HFFc6 (cell line): ENCODE measurements around the gene SH3PXD2A. TPM values are rescaled to one million over a fixed set of nuclear protein-coding genes. Genes with fewer than 3 reads are reported as not detected.

ENCODE experiments used
- DNase-seq: peaks from one replicate; pipeline ENCODE4 v3.0.0-alpha.2; 2018
- H3K27ac Mint-ChIP-seq: 2 replicates; pipeline ENCODE4 v1.8.0; 2020; ENCODE audit warnings: mild to moderate bottlenecking, mixed read lengths
- H3K27me3 Mint-ChIP-seq: 2 replicates; pipeline ENCODE4 v1.8.0; 2021; ENCODE audit warnings: mild to moderate bottlenecking, moderate library complexity, mixed read lengths; ENCODE audit not compliant: insufficient read depth
- H3K36me3 Mint-ChIP-seq: 2 replicates; pipeline ENCODE4 v1.8.0; 2021; ENCODE audit warnings: low read depth, mixed read lengths
- H3K4me1 Mint-ChIP-seq: 2 replicates; pipeline ENCODE4 v1.8.0; 2020; ENCODE audit warnings: low read depth, mixed read lengths
- H3K4me3 Mint-ChIP-seq: 2 replicates; pipeline ENCODE4 v1.8.0; 2020; ENCODE audit warnings: mild to moderate bottlenecking, moderate library complexity, mixed read lengths
- H3K9me3 Mint-ChIP-seq: 2 replicates; pipeline ENCODE4 v1.8.0; 2020; ENCODE audit warnings: mild to moderate bottlenecking, mixed read lengths
- total RNA-seq, 6 experiments: library from RNA; stranded (reverse); fragmentation: NEBNext Ultra II Directional; extraction: Animal tissue kit (Norgen Biotek cat#: 25700); gene quantifications; 2 replicates in 1 of 6; 3 replicates in 5 of 6; pipeline ENCODE4 v1.2.3, GENCODE V29; 2021
- TF ChIP-seq, protein P1 (sequence below): fragments of 200-600 bp; sonication (generic); IDR thresholded peaks from 2 replicates; pipeline ENCODE4 v1.5.0; 2021; ENCODE audit warnings: antibody characterized with exemption, mild to moderate bottlenecking

SH3PXD2A gene
- total RNA-seq, 6 experiments from 2014 or later: 75.5 to 113 (median 81.1) TPM

DNA sequence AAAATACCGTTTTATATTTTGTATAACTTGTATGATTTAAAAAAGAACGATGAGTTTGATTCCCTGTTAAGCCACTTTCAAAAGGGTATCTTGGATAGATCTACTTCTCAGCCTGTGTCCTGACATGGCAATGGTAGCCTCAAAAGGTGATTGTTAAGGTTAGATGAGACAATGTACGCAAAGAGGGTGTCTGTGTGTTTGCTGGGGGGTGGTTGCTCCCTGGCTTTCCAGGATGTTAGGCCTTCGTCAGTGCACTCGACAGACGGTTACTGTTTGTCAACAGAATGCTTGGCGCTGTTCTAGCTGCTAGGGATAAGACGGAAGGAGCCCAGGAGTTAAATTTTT lies 271.5 kb downstream of the SH3PXD2A start:
- no peak for DNase-seq
- TF ChIP-seq, protein P1, sequence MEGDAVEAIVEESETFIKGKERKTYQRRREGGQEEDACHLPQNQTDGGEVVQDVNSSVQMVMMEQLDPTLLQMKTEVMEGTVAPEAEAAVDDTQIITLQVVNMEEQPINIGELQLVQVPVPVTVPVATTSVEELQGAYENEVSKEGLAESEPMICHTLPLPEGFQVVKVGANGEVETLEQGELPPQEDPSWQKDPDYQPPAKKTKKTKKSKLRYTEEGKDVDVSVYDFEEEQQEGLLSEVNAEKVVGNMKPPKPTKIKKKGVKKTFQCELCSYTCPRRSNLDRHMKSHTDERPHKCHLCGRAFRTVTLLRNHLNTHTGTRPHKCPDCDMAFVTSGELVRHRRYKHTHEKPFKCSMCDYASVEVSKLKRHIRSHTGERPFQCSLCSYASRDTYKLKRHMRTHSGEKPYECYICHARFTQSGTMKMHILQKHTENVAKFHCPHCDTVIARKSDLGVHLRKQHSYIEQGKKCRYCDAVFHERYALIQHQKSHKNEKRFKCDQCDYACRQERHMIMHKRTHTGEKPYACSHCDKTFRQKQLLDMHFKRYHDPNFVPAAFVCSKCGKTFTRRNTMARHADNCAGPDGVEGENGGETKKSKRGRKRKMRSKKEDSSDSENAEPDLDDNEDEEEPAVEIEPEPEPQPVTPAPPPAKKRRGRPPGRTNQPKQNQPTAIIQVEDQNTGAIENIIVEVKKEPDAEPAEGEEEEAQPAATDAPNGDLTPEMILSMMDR: no peak
- Mint-ChIP-seq H3K4me1 (no peaks in the 10 kb centered on the region), H3K27me3 (peaks cover 19% of the 10 kb centered on the region), H3K9me3 (peaks cover 19% of the 10 kb centered on the region), H3K36me3 (peaks cover 14% of the 10 kb centered on the region; the same call in 1 of the 2 replicates), H3K27ac (no peak overlapping the region), H3K4me3 (0 out of 2 replicates have a peak overlapping the region, but pooled peaks have one; percentile 7)

DNA sequence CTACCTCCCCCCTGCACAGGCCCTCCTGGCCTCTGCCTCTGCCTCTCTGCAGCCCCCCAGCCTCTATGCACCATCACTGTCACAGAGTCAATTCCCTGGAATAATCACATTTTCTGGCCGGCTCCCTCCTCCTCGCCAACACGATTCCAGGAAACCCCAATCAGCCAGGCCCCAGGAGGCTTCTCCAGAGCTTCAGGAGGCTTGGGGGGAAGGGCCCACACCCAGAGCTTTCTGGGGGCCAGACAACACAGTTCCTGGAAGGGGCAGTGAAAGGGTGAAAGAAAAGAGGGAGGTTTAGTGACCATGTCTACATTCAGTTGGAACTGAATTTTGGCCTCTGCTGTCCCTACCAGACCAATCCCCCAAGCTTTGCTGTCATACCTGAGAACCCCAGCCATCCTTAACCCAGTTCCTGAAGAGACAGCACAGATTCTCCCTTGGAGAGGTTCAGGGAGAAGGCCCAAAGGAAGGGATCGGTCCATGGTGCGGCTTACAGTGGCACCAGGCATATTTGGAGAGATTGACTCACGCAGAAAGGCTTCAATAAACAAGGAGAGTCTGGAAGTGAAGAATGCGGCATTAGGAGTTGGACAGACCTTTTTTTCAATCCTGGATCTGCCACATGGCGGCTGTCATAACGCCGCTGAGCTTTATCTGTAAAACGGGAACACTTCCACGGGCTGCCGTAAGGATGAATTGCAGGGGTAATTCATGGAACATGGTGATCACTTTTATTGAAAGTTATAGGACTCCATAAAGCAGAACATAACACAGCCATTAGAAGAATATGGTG lies 272.8 kb downstream of the SH3PXD2A start:
- Mint-ChIP-seq H3K9me3 (peaks cover 14% of the 10 kb centered on the region), H3K27me3 (peaks cover 24% of the 10 kb centered on the region), H3K36me3 (peaks cover 7% of the 10 kb centered on the region; the same call in 1 of the 2 replicates), H3K4me3 (no peak overlapping the region), H3K4me1 (no peaks in the 10 kb centered on the region), H3K27ac (no peak overlapping the region)
- DNase-seq: no peak
- TF ChIP-seq, protein P1: no peak

DNA sequence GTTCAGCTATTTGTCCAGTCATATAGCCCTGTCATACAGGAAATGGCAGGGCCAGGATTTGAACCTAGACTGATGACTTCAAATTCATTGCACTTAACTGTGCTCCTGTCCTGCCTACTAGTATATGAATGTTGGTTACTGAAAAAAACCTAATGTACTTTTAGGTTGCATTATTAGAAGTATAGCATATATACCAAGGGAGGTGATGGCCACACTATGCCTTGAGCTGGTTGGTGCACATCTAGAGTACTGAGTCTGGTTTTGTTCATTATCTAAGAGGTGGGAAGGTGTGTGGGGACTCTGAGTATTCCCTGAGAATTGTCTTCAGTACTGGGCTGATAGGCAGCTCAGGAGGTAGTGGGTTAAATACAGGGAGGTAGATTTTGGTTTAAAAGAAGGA lies 273.9 kb downstream of the SH3PXD2A start:
- TF ChIP-seq, protein P1: no peak
- H3K27ac Mint-ChIP-seq: no peak overlapping the region
- H3K27me3 Mint-ChIP-seq: peaks cover 28% of the 10 kb centered on the region
- peaks cover 6% of the 10 kb centered on the region for H3K9me3 Mint-ChIP-seq
- peaks cover 4% of the 10 kb centered on the region; the same call in 1 of the 2 replicates for H3K36me3 Mint-ChIP-seq
- H3K4me3 Mint-ChIP-seq: no peak overlapping the region
- no peaks in the 10 kb centered on the region for H3K4me1 Mint-ChIP-seq
- no peak for DNase-seq

DNA sequence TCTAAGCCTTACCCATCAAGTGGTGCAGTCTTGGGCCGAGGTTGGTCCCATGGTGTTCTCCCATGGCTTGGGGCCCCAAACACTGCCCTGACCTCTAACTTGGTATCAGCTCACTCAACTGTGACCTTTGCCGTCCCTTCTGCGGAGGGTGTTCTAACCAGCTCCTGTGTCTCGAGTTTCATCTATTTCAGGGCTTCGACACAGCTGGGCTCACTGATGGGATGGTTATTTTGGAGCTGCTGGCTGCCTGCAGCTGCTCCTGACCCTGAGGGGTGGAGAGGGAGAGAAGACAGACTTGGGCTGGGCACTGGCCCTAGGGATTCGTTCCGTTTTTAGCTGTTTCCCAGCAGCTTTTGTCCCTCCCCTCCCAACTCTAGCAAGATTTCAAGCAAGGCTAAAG lies 274.9 kb downstream of the SH3PXD2A start:
- no peak for DNase-seq
- Mint-ChIP-seq H3K36me3 (peaks cover 4% of the 10 kb centered on the region; the same call in 1 of the 2 replicates), H3K9me3 (peaks cover 4% of the 10 kb centered on the region), H3K4me1 (peaks cover 7% of the 10 kb centered on the region), H3K4me3 (no peak overlapping the region), H3K27me3 (peaks cover 33% of the 10 kb centered on the region), H3K27ac (no peak overlapping the region)
- TF ChIP-seq, protein P1: no peak

DNA sequence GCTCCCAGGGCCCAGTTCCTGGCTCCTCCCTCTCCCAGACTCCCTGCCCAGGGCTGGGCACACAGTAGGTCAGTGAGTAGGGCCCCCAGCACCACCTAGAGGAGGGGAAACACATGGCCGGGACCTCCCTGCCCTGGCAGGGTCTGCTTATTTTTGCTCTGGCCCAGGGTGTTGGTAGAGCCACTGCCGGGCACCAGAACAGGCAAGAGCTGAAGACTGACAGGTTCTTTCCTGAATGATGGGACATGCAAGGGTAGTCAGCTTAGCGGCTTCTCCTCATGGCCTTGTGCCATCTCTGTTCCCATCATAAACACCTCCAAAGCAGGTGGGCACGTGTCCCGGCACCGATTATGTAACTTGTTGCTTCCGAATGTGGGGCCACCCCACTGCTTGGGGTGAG lies 275.4 kb downstream of the SH3PXD2A start:
- Mint-ChIP-seq H3K9me3 (peaks cover 4% of the 10 kb centered on the region), H3K27me3 (peaks cover 36% of the 10 kb centered on the region), H3K4me3 (no peak overlapping the region), H3K36me3 (peaks cover 4% of the 10 kb centered on the region; the same call in 1 of the 2 replicates), H3K27ac (no peak overlapping the region), H3K4me1 (peaks cover 9% of the 10 kb centered on the region)
- DNase-seq: no peak
- TF ChIP-seq, protein P1: no peak
